GM12878 (cell line): ENCODE results near the gene RHBDF2.

Experiments used
- ATF2 ChIP-seq: IDR thresholded peaks from 2 replicates; pipeline ENCODE4 v1.6.1; 2012; ENCODE audit warnings: low read length, inconsistent platforms
- CHD2 ChIP-seq: IDR thresholded peaks from 2 replicates; pipeline ENCODE4 v1.6.1; 2011; ENCODE audit warnings: low read depth, low read length, improper control_type of control experiment, borderline replicate concordance
- CTCF ChIP-seq, 3 experiments: IDR thresholded peaks in 2 of 3; conservative IDR thresholded peaks in 1 of 3; 2 replicates each; pipeline ENCODE4 v1.5.1; 2011; ENCODE audit warnings: low read depth in 3 of 3, low read length in 3 of 3, mild to moderate bottlenecking in 3 of 3, control low read depth in 2 of 3, moderate library complexity in 2 of 3, inconsistent platforms in 1 of 3, mixed read lengths in 1 of 3; ENCODE audit not compliant: control insufficient read depth in 2 of 3, insufficient read depth in 1 of 3; ENCODE audit errors: extremely low read depth in 1 of 3
- E4F1 ChIP-seq: fragments of 450-650 bp; IDR thresholded peaks from 2 replicates; pipeline ENCODE4 v1.6.1; 2018; ENCODE audit warnings: borderline replicate concordance, mild to moderate bottlenecking; ENCODE audit not compliant: partially characterized antibody
- ELK1 ChIP-seq: IDR thresholded peaks from 2 replicates; pipeline ENCODE4 v1.6.1; 2012; ENCODE audit warnings: low read depth, low read length, improper control_type of control experiment
- EP300 ChIP-seq, 2 experiments: fragments of 150-350 bp in 1 of 2; IDR thresholded peaks; 2 replicates each; pipeline ENCODE4 v1.6.1; 2011 to 2012; ENCODE audit warnings: low read depth in 2 of 2, low read length in 2 of 2, borderline replicate concordance in 1 of 2, improper control_type of control experiment in 1 of 2, inconsistent platforms in 1 of 2; ENCODE audit not compliant: control insufficient read depth in 1 of 2
- KAT2A ChIP-seq: conservative IDR thresholded peaks from 2 replicates; pipeline ENCODE4 v1.6.1; 2011; ENCODE audit warnings: low read depth, low read length; ENCODE audit not compliant: control insufficient read depth
- MAX ChIP-seq: IDR thresholded peaks from 2 replicates; pipeline ENCODE4 v1.6.1; 2012; ENCODE audit warnings: low read depth, low read length, improper control_type of control experiment
- SMC3 ChIP-seq: IDR thresholded peaks from 2 replicates; pipeline ENCODE4 v1.6.1; 2011; ENCODE audit warnings: low read length, improper control_type of control experiment, borderline replicate concordance
- STAT3 ChIP-seq: IDR thresholded peaks from 2 replicates; pipeline ENCODE4 v1.6.1; 2011; ENCODE audit warnings: low read depth, low read length, improper control_type of control experiment
- ZNF622 ChIP-seq: fragments of 450-650 bp; IDR thresholded peaks from 2 replicates; pipeline ENCODE4 v1.6.1; 2017; ENCODE audit warnings: mild to moderate bottlenecking, inconsistent platforms

- TF ChIP-seq ATF2 (no peak), KAT2A (no peak), CTCF (IDR thresholded peaks at IDR 0.05 in 2 of 3, conservative IDR thresholded peaks at IDR 0.05 in 1 of 3; ENCODE audit: control insufficient read depth in 2 of 3, extremely low read depth in 1 of 3, insufficient read depth in 1 of 3, low read depth in 3 of 3, low read length in 3 of 3) (no peak), EP300 (IDR thresholded peaks at IDR 0.05; ENCODE audit: borderline replicate concordance in 1 of 2, control insufficient read depth in 1 of 2, low read depth in 2 of 2, low read length in 2 of 2) (no peak), E4F1 (no peak), ELK1 (no peak), MAX (no peak), SMC3 (no peak), CHD2 (no peak), ZNF622 (no peak), STAT3 (no peak)
These were observed 1.0 kb downstream of the RHBDF2 start for GRCh38 chr17:76500074-76500746.
